Endothelial cell (in vitro differentiated cells): ENCODE measurements around the gene RNF43. TPM values are rescaled to one million over a fixed set of nuclear protein-coding genes. Genes with fewer than 3 reads are reported as not detected.

Source experiments
- DNase-seq: peaks from one replicate; pipeline ENCODE4 v3.0.0; 2021; ENCODE audit warnings: low spot score
- H3K27ac Mint-ChIP-seq: one replicate; pipeline ENCODE4 v1.8.0; 2021; ENCODE audit warnings: mixed read lengths, inconsistent platforms; ENCODE audit not compliant: unreplicated experiment
- H3K27me3 Mint-ChIP-seq: one replicate; pipeline ENCODE4 v1.8.0; 2021; ENCODE audit warnings: mild to moderate bottlenecking, moderate library complexity, mixed read lengths, inconsistent platforms; ENCODE audit not compliant: unreplicated experiment
- H3K36me3 Mint-ChIP-seq: one replicate; pipeline ENCODE4 v1.8.0; 2021; ENCODE audit warnings: mild to moderate bottlenecking, low read depth, mixed read lengths, inconsistent platforms; ENCODE audit not compliant: unreplicated experiment
- H3K4me1 Mint-ChIP-seq: one replicate; pipeline ENCODE4 v1.8.0; 2021; ENCODE audit warnings: mild to moderate bottlenecking, mixed read lengths, inconsistent platforms; ENCODE audit not compliant: unreplicated experiment
- H3K4me3 Mint-ChIP-seq: one replicate; pipeline ENCODE4 v1.8.0; 2021; ENCODE audit warnings: mild to moderate bottlenecking, mixed read lengths, inconsistent platforms; ENCODE audit not compliant: unreplicated experiment
- H3K9me3 Mint-ChIP-seq: one replicate; pipeline ENCODE4 v1.8.0; 2021; ENCODE audit warnings: mixed read lengths, inconsistent platforms; ENCODE audit not compliant: unreplicated experiment
- total RNA-seq: library from RNA; stranded (reverse); fragmentation: NEBNext Ultra II Directional; extraction: Animal tissue kit (Norgen Biotek cat#: 25700); gene quantifications from one replicate; pipeline ENCODE4 v1.2.1, GENCODE V29; 2021; ENCODE audit not compliant: unreplicated experiment
- TF ChIP-seq, protein P1 (sequence below): fragments of 200-600 bp; sonication (generic); IDR thresholded peaks from one replicate; pipeline ENCODE4 v1.5.0; 2021; ENCODE audit warnings: antibody characterized with exemption; ENCODE audit not compliant: unreplicated experiment

The RNF43 gene
- total RNA-seq, 1 donor from 2014 or later, result 0.56 TPM

DNA sequence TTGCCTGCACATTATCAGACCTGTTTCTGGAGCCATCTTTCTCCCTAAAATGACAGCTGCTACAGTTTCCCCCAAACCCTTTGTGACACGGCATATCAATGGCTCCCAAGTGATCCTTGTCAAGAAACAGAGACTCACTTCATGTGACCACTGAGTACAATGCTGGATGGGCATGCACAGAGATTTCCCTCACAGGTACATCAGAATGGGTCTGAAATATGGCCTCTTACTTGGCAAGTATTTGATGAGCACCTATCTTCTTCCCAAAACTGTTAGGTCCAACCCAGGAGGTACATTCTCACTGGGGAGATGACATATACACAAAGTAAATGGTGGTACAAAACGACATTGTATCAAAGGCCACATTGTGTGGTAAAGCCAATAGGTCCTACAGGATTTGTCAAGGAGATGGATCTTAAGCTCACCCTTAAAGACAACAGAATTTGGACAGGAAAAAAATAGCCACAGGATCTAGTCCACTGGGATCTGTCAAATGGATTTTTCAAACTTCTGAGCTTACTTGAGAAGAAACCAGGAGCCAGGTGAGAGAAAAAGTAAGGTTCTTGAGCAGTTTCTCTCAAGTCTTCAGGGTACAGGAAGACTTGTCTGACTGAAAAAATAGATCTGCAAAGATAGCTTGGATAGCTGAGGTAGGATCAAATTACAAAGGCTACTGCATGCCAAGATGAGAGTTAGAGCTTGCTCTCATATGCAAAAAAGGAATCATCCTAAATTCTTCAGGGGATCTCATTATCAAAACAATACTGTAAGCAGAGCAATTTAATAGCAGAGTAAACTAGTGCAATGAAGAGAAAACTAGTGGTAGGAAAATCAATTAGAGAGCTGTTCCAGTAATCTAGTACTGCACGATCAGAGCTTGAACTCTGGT lies 28.8 kb downstream of the RNF43 start:
- peaks cover 5% of the 10 kb centered on the region for H3K27me3 Mint-ChIP-seq
- peaks cover 14% of the 10 kb centered on the region for H3K4me1 Mint-ChIP-seq
- TF ChIP-seq, protein P1, sequence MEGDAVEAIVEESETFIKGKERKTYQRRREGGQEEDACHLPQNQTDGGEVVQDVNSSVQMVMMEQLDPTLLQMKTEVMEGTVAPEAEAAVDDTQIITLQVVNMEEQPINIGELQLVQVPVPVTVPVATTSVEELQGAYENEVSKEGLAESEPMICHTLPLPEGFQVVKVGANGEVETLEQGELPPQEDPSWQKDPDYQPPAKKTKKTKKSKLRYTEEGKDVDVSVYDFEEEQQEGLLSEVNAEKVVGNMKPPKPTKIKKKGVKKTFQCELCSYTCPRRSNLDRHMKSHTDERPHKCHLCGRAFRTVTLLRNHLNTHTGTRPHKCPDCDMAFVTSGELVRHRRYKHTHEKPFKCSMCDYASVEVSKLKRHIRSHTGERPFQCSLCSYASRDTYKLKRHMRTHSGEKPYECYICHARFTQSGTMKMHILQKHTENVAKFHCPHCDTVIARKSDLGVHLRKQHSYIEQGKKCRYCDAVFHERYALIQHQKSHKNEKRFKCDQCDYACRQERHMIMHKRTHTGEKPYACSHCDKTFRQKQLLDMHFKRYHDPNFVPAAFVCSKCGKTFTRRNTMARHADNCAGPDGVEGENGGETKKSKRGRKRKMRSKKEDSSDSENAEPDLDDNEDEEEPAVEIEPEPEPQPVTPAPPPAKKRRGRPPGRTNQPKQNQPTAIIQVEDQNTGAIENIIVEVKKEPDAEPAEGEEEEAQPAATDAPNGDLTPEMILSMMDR, result no peak

GRCh38 chr17:58387834-58388233 lies 29.5 kb downstream of the RNF43 start:
- TF ChIP-seq, protein P1, result no peak
- H3K4me1 Mint-ChIP-seq, result peaks cover 14% of the 10 kb centered on the region
- peaks cover 5% of the 10 kb centered on the region for H3K27me3 Mint-ChIP-seq
- no peak overlapping the region for H3K4me3 Mint-ChIP-seq
- DNase-seq, result no peak
- no peaks in the 10 kb centered on the region for H3K36me3 Mint-ChIP-seq
- H3K9me3 Mint-ChIP-seq, result no peaks in the 10 kb centered on the region
- no peak overlapping the region for H3K27ac Mint-ChIP-seq

More for the DNA sequence above, 28.8 kb downstream of the RNF43 start:
- Mint-ChIP-seq H3K36me3 (no peaks in the 10 kb centered on the region), H3K9me3 (no peaks in the 10 kb centered on the region), H3K4me3 (no peak overlapping the region), H3K27ac (no peak overlapping the region)
- no peak for DNase-seq

DNA sequence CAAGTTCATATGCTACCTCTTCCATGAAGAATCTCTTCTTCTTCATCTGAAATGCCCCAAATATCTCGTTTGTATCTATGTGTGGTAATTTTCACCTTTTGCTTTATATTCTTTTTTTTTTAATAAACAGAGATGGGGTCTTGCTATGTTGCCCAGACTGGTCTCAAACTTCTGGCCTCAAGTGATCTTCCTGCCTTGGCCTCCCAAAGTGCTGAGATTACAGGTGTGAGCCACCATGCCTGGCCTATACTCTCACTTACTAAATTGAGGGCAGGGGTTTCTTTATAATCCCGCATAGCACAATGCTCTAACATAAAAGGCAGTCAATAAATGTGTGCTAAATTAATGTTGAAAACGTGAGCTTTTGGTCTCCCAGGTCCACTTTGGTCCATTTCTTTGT lies 30.6 kb downstream of the RNF43 start:
- H3K9me3 Mint-ChIP-seq, result no peaks in the 10 kb centered on the region
- H3K4me3 Mint-ChIP-seq, result no peak overlapping the region
- TF ChIP-seq, protein P1, result no peak
- H3K27ac Mint-ChIP-seq, result no peak overlapping the region
- H3K4me1 Mint-ChIP-seq, result peaks cover 24% of the 10 kb centered on the region
- DNase-seq, result no peak
- H3K36me3 Mint-ChIP-seq, result no peaks in the 10 kb centered on the region
- peaks cover 5% of the 10 kb centered on the region for H3K27me3 Mint-ChIP-seq

- no peaks in the 10 kb centered on the region for H3K36me3 Mint-ChIP-seq
- no peak for DNase-seq
- H3K4me1 Mint-ChIP-seq, result peaks cover 24% of the 10 kb centered on the region
- TF ChIP-seq, protein P1, result no peak
- H3K4me3 Mint-ChIP-seq, result no peak overlapping the region
- no peak overlapping the region for H3K27ac Mint-ChIP-seq
- no peaks in the 10 kb centered on the region for H3K9me3 Mint-ChIP-seq
- H3K27me3 Mint-ChIP-seq, result peaks cover 5% of the 10 kb centered on the region
Observed at GRCh38 chr17:58385359-58385899, 31.9 kb downstream of the RNF43 start.

- no peak overlapping the region for H3K4me3 Mint-ChIP-seq
Observed at GRCh38 chr17:58384897-58385296, 32.4 kb downstream of the RNF43 start.

More at GRCh38 chr17:58384897-58385296, 32.4 kb downstream of the RNF43 start:
- peaks cover 5% of the 10 kb centered on the region for H3K27me3 Mint-ChIP-seq
- peaks cover 25% of the 10 kb centered on the region for H3K4me1 Mint-ChIP-seq
- H3K27ac Mint-ChIP-seq, result no peak overlapping the region
- no peaks in the 10 kb centered on the region for H3K9me3 Mint-ChIP-seq
- TF ChIP-seq, protein P1, result no peak
- no peak for DNase-seq
- no peaks in the 10 kb centered on the region for H3K36me3 Mint-ChIP-seq
